Fibroblast of pulmonary artery (primary cell): Measurements from ENCODE around the gene ANKRD12.

Experiments used
- DNase-seq: peaks from one replicate; pipeline ENCODE4 v3.0.0-alpha.2; 2010; ENCODE audit warnings: low read depth
- H3K4me3 ChIP-seq: replicated peaks from 2 replicates; pipeline ENCODE4 v1.5.1; 2011; ENCODE audit warnings: low read depth, mild to moderate bottlenecking, control low read depth, low read length, moderate library complexity
- CTCF ChIP-seq: IDR thresholded peaks from 2 replicates; pipeline ENCODE4 v1.5.1; 2011; ENCODE audit warnings: mild to moderate bottlenecking, control low read depth, low read length, inconsistent platforms; ENCODE audit errors: missing control alignments

ANKRD12 gene

GRCh38 chr18:9120796-9121195, 15.8 kb upstream of the ANKRD12 start:
- no peak for TF ChIP-seq CTCF

GRCh38 chr18:9123520-9123919, 13.1 kb upstream of the ANKRD12 start:
- TF ChIP-seq CTCF = no peak
- H3K4me3 ChIP-seq = no peak overlapping the region
- no peak for DNase-seq

More at GRCh38 chr18:9120796-9121195, 15.8 kb upstream of the ANKRD12 start:
- DNase-seq = no peak
- H3K4me3 ChIP-seq = no peak overlapping the region

- DNase-seq = no peak
- TF ChIP-seq CTCF = no peak
- H3K4me3 ChIP-seq = no peak overlapping the region
These were observed 11.8 kb upstream of the ANKRD12 start for GRCh38 chr18:9124824-9125223.

GRCh38 chr18:9126337-9126736, 10.2 kb upstream of the ANKRD12 start:
- no peak overlapping the region for H3K4me3 ChIP-seq
- TF ChIP-seq CTCF = no peak
- no peak for DNase-seq

- no peak overlapping the region for H3K4me3 ChIP-seq
- no peak for DNase-seq
- TF ChIP-seq CTCF = no peak
These were observed 6.4 kb upstream of the ANKRD12 start for GRCh38 chr18:9130195-9130594.

- H3K4me3 ChIP-seq = no peak overlapping the region
- TF ChIP-seq CTCF = no peak
- no peak for DNase-seq
These were observed 5.8 kb upstream of the ANKRD12 start for GRCh38 chr18:9130806-9131205.

GRCh38 chr18:9132628-9133027, 4.0 kb upstream of the ANKRD12 start:
- DNase-seq = no peak
- no peak overlapping the region for H3K4me3 ChIP-seq
- no peak for TF ChIP-seq CTCF
